ENCODE data around the gene PLEKHG7.
A peak's percentile ranks its signal among the peaks of the same experiment; 100 is the strongest.

PLEKHG7 gene

DNA sequence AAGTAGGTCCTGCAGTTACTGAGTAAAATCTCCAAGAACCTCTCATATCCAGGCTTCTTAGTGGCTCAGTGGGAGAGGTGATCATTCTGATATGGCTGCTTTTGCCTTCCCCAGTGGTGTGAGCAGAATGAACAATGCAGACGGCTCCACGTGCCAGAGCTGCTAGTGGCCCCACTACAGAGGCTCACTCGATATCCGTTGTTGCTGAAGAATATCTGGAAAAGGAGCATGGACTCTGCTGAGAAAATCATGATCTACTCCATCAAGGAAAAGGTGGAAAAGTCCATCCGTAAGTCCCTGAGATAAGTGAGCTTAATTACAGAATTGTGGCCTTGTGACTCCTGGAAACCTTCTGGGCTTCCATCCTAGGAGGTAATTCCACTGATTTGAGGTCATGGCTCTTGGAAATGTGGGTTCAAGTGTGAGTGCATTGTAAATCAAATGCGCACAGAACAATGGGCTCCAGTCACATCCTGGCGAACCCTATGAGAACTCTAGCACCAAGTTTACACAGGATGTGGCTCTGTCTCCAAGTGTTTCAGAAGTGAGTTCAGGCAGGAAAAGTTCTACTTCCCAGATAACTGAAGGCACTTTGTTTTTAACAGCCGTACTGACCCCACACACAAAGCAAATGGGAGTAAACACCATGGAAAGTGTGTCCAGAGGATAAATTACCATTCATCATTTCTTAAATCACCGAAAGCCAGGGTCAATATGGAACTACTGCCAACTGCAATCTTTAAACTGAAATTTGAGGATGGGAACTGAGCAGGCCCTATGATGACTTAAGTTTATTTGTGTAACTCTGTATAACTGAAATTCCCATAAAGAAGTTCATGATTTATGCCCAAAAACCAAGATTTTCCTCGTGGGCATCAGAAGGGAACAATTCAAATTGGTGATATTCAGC lies 51.4 kb downstream of the PLEKHG7 start:
- no peak for FAIRE-seq
- DNase-seq (ENCODE audit: insufficient read length, low spot score) = no peak
- TF ChIP-seq POLR2A (IDR thresholded peaks at IDR 0.05; ENCODE audit: low read depth, low read length) = no peak

DNA sequence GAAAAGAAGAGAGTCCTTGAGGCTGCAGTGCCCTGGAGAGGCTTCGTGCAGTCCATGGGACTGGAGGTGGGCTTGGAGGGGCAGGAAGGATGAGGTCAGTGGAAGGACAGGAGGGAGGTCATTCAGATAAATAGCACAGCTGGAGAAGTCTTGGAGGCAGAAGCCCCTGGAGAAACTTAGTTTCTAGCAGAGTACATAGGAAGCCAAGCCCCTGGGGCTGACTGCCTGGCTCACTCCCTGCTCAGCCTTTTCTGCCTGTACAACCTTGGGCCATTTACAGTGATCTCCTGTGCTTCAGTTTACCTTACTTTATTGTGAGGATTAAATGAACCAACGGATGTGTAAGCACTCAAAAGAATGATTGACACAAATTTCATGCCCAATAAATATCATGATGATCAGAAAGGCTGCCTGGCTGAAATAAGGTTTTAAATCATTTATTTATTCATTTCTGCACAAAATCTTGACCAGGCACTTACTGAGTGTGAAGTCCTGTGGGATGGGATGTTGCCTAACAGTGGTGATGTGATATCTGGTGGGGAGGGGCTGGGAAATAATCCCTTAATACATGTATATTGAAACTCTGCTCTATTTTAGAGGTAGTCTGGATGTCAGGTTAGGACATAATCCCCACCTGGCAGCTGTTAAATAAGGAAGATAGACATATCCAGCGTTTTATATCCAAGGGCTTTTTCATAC lies 54.3 kb downstream of the PLEKHG7 start:
- TF ChIP-seq POLR2A (IDR thresholded peaks at IDR 0.05; ENCODE audit: low read depth, low read length) = no peak
- DNase-seq (ENCODE audit: insufficient read length, low spot score) = no peak
- no peak for FAIRE-seq

DNA sequence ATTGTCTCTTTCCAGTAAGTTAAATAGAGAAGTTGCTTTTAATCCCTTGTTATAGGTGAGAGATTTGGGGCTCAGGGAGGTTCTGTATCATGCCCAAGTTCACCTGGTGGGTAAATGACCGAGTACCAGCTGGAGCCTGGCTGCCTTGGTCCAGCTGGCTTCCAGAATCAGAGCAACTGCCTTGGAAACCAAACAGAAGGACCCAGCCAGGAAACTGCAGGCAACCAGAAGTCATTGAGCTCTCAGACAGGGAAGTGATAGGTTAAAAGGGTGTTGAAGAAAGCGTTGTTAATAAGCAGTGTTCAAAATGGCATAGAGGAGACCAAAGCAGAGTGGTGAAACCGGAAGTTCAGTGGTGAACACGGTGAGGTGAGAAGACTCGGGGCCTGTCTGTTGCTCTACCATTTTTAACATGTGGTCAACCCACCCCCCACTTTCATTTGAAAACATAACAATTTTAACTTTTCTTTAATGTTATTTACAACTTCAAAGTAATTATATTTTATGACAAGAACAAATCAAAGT lies 54.9 kb downstream of the PLEKHG7 start:
- no peak for FAIRE-seq
- no peak for TF ChIP-seq POLR2A (IDR thresholded peaks at IDR 0.05; ENCODE audit: low read depth, low read length)
- DNase-seq (ENCODE audit: insufficient read length, low spot score) = no peak

DNA sequence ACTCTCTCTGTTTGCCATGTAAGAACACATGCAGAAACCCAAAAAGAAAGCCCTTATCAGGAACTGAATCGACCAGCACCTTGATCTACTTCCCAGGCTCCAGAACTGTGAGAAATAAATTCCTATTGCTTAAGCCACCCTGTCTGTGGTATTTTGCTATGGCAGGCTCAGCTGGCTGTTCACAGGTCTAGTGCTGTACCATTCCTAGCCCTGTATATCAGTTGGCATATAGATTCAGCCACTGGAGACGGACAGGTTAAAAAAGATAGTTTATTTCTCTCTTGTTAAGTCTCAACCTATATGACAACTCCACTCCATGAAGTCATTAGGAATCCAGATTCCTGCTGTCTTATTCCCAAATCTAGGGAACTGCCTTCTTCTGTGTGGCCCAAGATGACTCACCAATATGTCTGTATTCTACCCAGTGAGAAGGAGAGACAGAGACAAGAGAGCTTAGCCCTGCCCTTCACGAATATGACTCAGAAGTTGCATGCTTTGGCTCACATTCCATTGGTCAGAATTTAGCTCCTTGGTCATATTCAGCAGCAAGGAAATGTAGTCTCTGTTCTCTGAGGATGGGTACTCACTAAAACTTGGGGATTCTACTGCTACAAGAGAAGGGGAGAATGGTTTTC lies 57.0 kb downstream of the PLEKHG7 start:
- FAIRE-seq (peak; percentile 99), DNase-seq (ENCODE audit: insufficient read length, low spot score) (peak; percentile 30)

DNA sequence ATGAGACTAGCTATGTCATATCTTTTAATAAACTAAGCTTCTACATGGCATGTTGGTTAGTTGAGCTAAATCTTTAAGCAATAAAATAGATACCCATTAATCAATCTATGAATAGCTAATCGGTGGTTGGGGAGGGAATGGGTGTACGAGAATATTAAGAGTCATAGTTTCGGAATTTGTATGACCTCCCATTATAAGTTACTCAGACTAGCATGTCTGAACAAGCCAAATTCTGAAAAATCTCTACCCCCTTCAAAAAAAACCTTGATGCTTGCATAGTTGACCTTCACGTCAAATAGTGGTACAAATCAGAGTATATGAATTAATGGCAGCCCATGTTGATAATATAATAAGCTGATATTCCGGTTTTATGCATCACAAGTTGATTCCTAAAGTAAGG lies 60.0 kb downstream of the PLEKHG7 start:
- DNase-seq (ENCODE audit: insufficient read length, low spot score) (no peak), FAIRE-seq (no peak)
- TF ChIP-seq POLR2A (IDR thresholded peaks at IDR 0.05; ENCODE audit: low read depth, low read length) = no peak

More for the DNA sequence above, 57.0 kb downstream of the PLEKHG7 start:
- TF ChIP-seq POLR2A (IDR thresholded peaks at IDR 0.05; ENCODE audit: low read depth, low read length) = no peak

DNA sequence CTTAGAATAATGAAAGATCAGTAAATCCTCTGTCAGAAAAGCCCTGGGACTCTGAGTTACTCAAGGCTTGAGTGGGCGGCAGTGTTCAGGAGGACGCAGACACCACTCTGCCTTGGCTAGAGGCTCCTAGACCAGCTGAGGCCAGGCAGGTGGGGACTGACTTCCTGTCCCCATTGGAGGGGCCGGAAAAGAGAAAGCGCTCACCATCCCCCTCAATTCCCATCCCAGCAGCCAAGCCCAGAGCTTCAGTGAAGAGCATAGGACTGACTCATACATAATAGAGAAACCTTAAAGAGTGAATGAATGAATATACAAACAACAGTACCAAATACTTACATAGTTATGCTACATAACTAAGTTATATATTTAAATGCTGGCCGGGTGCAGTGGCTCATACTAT lies 62.0 kb downstream of the PLEKHG7 start:
- TF ChIP-seq POLR2A (IDR thresholded peaks at IDR 0.05; ENCODE audit: low read depth, low read length) = no peak
- DNase-seq (ENCODE audit: insufficient read length, low spot score) (no peak), FAIRE-seq (no peak)

DNA sequence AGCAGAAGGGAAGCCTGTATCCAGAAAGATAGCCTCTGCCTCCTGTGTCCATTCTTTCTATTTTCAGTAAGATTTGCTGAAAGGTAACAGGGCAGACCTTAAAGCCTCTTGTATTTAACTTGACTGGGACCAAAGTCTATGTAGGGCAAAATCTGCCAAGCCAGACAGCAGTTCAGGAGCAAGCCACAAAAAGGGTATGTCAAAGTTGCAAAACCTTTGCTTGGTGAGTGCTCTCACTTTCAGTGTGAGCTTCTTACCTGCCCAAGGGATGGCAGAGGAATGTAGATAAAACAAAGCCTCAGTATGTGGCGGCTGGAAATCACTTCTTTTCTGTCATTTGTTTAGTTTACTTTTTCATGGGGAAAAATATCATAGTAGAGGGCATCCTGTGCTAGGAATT lies 63.1 kb downstream of the PLEKHG7 start:
- DNase-seq (ENCODE audit: insufficient read length, low spot score) (no peak), FAIRE-seq (no peak)
- TF ChIP-seq POLR2A (IDR thresholded peaks at IDR 0.05; ENCODE audit: low read depth, low read length) = no peak

DNA sequence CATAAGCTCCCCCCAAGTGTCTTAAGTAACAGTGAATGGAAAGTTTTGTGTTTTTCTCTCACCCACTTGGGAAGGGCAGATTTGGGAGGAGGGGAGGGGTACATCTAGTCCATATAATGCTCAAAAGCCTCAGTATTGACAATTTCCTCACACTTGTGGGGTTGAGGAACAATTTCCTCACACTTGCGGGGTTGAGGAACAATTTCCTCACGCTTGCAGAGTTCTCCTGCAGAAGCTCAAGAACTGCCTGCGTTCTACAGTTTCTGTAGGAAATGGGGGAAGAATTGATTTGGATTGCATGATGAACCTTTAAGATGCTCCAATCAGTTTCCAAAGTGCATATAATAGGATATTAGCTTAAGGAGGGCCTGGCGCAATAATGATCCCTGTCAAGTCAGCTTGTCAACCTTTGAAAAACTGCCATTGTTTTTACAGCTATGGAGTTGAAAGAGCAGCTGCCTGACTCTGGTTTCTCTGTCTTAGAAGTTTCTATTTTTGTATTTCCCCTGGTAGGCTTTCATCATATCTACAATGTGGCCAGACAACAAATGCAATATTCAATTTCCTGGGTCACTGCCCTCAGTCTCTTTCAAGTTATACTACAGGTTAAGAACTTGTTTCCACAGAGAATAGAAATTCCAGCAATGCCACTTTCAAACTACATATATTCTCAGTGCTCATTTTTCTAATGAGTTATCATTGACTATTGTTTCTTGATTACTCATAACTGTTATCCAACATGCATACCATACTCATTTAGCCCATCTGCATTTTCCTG lies 66.5 kb downstream of the PLEKHG7 start:
- FAIRE-seq (no peak), DNase-seq (ENCODE audit: insufficient read length, low spot score) (no peak)
- TF ChIP-seq POLR2A (IDR thresholded peaks at IDR 0.05; ENCODE audit: low read depth, low read length) = no peak

DNA sequence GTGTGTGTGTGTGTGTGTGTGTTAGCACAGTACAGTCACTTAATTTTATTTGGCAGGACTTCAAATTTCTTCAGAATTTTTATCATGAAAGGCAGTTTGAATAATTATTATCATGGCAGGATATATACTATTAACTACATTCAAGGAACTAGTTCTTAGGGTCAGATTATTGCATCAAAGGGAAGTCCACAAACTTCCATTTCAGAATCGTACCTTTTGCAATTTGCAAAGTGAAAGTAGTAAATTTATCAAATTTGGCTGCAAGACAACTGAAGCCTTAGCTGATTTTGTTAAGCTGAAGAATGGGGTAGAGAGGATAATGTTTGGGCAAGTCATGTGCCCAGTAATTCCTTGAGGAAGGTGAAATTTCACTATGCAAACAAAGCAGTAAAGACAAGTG lies 68.2 kb downstream of the PLEKHG7 start:
- DNase-seq (ENCODE audit: insufficient read length, low spot score) = no peak
- TF ChIP-seq POLR2A (IDR thresholded peaks at IDR 0.05; ENCODE audit: low read depth, low read length) = no peak
- FAIRE-seq = no peak

DNA sequence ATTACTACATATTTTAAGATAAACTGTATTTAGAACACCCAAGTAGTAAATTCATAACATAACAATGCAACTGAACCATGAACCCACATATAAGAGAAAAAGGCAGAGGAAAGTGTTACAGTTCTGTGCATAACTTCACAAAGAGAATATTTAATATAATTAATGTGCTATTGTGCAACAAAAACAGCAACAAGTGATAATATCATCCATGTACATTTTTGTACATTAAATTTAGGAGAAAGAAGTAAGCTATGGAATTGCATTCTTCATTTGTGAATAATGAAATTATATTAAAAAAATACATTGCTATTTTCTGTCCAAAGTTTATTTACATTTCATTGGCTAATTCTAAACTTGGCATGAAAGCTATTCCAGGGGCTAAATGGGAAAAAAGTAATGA lies 72.6 kb downstream of the PLEKHG7 start:
- DNase-seq (ENCODE audit: insufficient read length, low spot score) (no peak), FAIRE-seq (no peak)
- no peak for TF ChIP-seq POLR2A (IDR thresholded peaks at IDR 0.05; ENCODE audit: low read depth, low read length)

DNA sequence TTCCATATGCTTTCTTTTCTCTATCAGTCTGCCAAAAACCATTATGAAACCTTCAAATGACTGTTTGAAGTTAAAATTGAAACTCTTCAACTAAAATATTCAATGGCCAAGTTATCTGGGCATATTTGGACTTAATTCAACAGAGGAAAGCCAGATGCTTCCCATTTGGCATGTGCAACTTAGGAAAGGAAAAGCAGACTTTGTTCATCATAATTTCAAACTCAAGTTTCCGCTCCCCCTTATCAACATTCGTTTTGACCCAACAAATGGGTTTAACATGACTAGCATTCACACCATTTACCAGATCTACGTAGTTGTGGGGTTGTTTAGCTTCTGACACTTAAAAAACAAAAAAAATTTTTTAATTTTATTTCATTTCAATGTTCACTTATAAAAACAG lies 75.7 kb downstream of the PLEKHG7 start:
- DNase-seq (ENCODE audit: insufficient read length, low spot score) (no peak), FAIRE-seq (peak; percentile 36)
- TF ChIP-seq POLR2A (IDR thresholded peaks at IDR 0.05; ENCODE audit: low read depth, low read length) = no peak

DNA sequence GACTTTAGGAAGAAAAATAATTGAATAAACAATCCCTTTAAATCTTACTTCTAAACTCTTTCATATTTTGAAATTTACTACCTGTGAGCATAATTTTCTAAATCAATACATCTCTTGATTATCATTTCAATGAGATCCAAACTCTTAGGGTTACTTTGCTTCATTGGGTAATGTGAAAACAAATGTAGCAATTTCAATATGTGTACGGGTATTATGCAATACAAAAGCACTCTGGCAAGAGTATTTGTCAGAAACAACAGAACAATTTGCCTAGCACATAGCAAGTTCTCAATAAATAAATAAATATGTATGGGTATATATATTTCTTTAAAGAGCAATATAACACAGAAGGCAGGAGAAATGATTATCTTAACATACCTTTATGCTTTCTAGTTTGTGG lies 77.1 kb downstream of the PLEKHG7 start:
- FAIRE-seq (no peak), DNase-seq (ENCODE audit: insufficient read length, low spot score) (no peak)
- no peak for TF ChIP-seq POLR2A (IDR thresholded peaks at IDR 0.05; ENCODE audit: low read depth, low read length)

DNA sequence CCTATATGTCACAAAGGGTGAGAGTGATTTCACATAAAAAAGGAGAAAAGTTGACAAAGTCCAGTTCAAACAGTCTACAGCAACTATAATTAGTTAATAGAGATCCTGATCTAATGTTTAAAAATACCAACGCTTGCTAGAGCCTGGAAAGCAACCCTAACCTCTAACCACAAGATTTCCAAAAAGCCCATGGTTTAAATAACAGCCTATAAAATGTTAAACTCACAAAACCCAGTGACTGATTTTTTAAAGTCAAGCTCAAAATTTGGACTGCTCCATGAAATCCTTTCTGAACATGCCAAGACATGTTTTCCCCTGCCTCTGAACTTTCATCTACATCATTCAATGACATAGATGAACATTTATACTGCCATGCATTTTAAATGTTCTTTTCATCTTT lies 81.6 kb downstream of the PLEKHG7 start:
- FAIRE-seq (no peak), DNase-seq (ENCODE audit: insufficient read length, low spot score) (no peak)
- TF ChIP-seq POLR2A (IDR thresholded peaks at IDR 0.05; ENCODE audit: low read depth, low read length) = no peak
